A549 (cell line): ENCODE results near the gene CPTP. TPM values are rescaled to one million over a fixed set of nuclear protein-coding genes. Genes with fewer than 3 reads are reported as not detected.

ENCODE experiments used
- ATAC-seq, 2 experiments: fragments of 200-7000 bp in 1 of 2; fragments of >200 bp in 1 of 2; cut with Nextera tagmentation in 1 of 2; cut with Tn5 transposase in 1 of 2; 3 replicates each; pipeline versions ENCODE4 v1.8.0 to v1.9.1; 2018 to 2020; ENCODE audit warnings: mild to moderate bottlenecking in 1 of 2, moderate library complexity in 1 of 2
- CTCF ChIA-PET: fragments of 300-600 bp; sonication (Branson Sonifier 250); formaldehyde crosslinking; extraction: SDS; loops from one replicate; lab custom pipeline; 2021; ENCODE audit warnings: antibody characterized with exemption, inconsistent platforms; lab: Yijun Ruan, JAX
- POLR2A ChIA-PET: fragments of 350-600 bp; formaldehyde crosslinking; extraction: SDS; loops from one replicate; lab custom pipeline; 2021; ENCODE audit warnings: antibody characterized with exemption, inconsistent platforms; lab: Yijun Ruan, JAX
- DNase-seq, 2 experiments: peaks; one replicate each; pipeline versions ENCODE4 v3.0.0 to v3.0.0-alpha.2; 2011 to 2016; ENCODE audit warnings: low read depth in 1 of 2, low spot score in 1 of 2
- FAIRE-seq: peaks from 2 replicates; lab custom pipeline; 2011; peaks lifted over from hg19 to GRCh38; lab: Jason Lieb, UNC
- H3K27ac ChIP-seq, 2 experiments: fragments of >200 bp; sonication (Bioruptor Twin); formaldehyde crosslinking; 3 replicates each; pipeline ENCODE4 v1.5.1; 2016 to 2017
- H3K4me1 ChIP-seq: fragments of >200 bp; sonication (Bioruptor Twin); formaldehyde crosslinking; 3 replicates; pipeline ENCODE4 v1.6.1; 2016
- H3K4me2 ChIP-seq: fragments of >200 bp; sonication (Bioruptor Twin); formaldehyde crosslinking; 3 replicates; pipeline ENCODE4 v1.6.1; 2016
- H3K4me3 ChIP-seq: fragments of >200 bp; sonication (Bioruptor Twin); formaldehyde crosslinking; 3 replicates; pipeline ENCODE4 v1.5.1; 2016
- H3K9me3 ChIP-seq: fragments of >200 bp; sonication (Bioruptor Twin); formaldehyde crosslinking; 3 replicates; pipeline ENCODE4 v1.6.1; 2016
- BHLHE40 ChIP-seq: IDR thresholded peaks from 2 replicates; pipeline ENCODE4 v1.6.1; 2012; ENCODE audit warnings: low read depth, low read length, inconsistent platforms
- CEBPB ChIP-seq, 2 experiments: fragments of >200 bp in 1 of 2; sonication (Bioruptor Twin) in 1 of 2; formaldehyde crosslinking in 1 of 2; IDR thresholded peaks; 2 replicates each; pipeline ENCODE4 v1.6.1; 2012 to 2016
- CHD2 ChIP-seq: fragments of 150-350 bp; IDR thresholded peaks from 2 replicates; pipeline ENCODE4 v1.6.1; 2014; ENCODE audit warnings: low read length; ENCODE audit not compliant: partially characterized antibody
- EHMT2 ChIP-seq: fragments of 200-600 bp; sonication (generic); IDR thresholded peaks from 2 replicates; pipeline ENCODE4 v1.6.1; 2016; ENCODE audit warnings: antibody characterized with exemption, low read depth, mild to moderate bottlenecking, moderate library complexity
- ESRRA ChIP-seq: fragments of 150-350 bp; IDR thresholded peaks from 2 replicates; pipeline ENCODE4 v1.6.1; 2014; ENCODE audit warnings: mild to moderate bottlenecking, low read length, borderline replicate concordance
- FOSB ChIP-seq: fragments of 250-450 bp; sonication (Bioruptor Pico); IDR thresholded peaks from 2 replicates; pipeline ENCODE4 v1.5.0; 2020; ENCODE audit warnings: mild to moderate bottlenecking, moderate library complexity
- FOSL2 ChIP-seq, 2 experiments: fragments of 450-650 bp in 1 of 2; fragments of >200 bp in 1 of 2; sonication (Bioruptor Twin) in 1 of 2; formaldehyde crosslinking; IDR thresholded peaks; 2 replicates each; pipeline versions ENCODE4 v1.5.0 to v1.6.1; 2016 to 2020; ENCODE audit warnings: mild to moderate bottlenecking in 1 of 2, moderate library complexity in 1 of 2
- HDAC2 ChIP-seq: fragments of 200-600 bp; sonication (generic); IDR thresholded peaks from 2 replicates; pipeline ENCODE4 v1.6.1; 2016
- HOXA7 ChIP-seq: fragments of 250-450 bp; sonication (Bioruptor Pico); IDR thresholded peaks from 2 replicates; pipeline ENCODE4 v1.5.0; 2020; ENCODE audit warnings: mild to moderate bottlenecking, moderate library complexity
- JUN ChIP-seq, 2 experiments: fragments of >200 bp; sonication (Bioruptor Twin); formaldehyde crosslinking; IDR thresholded peaks; 2 replicates in 1 of 2; 3 replicates in 1 of 2; pipeline ENCODE4 v1.6.1; 2016 to 2017
- KDM1A ChIP-seq: fragments of 200-600 bp; sonication (generic); IDR thresholded peaks from 2 replicates; pipeline ENCODE4 v1.6.1; 2016; ENCODE audit warnings: low read depth, mild to moderate bottlenecking
- MAX ChIP-seq: IDR thresholded peaks from 2 replicates; pipeline ENCODE4 v1.6.1; 2012
- NFE2L2 ChIP-seq: fragments of 150-350 bp; conservative IDR thresholded peaks from 2 replicates; pipeline ENCODE4 v1.6.1; 2014; ENCODE audit warnings: low read length
- NR3C1 ChIP-seq: fragments of >200 bp; sonication (Bioruptor Twin); formaldehyde crosslinking; IDR thresholded peaks from 3 replicates; pipeline ENCODE4 v1.6.1; 2017
- RNF2 ChIP-seq: fragments of 200-600 bp; sonication (generic); IDR thresholded peaks from 2 replicates; pipeline ENCODE4 v1.6.1; 2016; ENCODE audit warnings: low read depth, mild to moderate bottlenecking, antibody characterized with exemption, moderate library complexity, borderline replicate concordance
- TFCP2L1 ChIP-seq: fragments of 250-450 bp; sonication (Bioruptor Pico); IDR thresholded peaks from 2 replicates; pipeline ENCODE4 v1.5.0; 2021; ENCODE audit warnings: mild to moderate bottlenecking
- TP53 ChIP-seq: fragments of 250-450 bp; sonication (Bioruptor Pico); IDR thresholded peaks from 2 replicates; pipeline ENCODE4 v1.5.0; 2021; ENCODE audit warnings: mild to moderate bottlenecking, moderate library complexity
- ZFP36 ChIP-seq: fragments of 450-650 bp; IDR thresholded peaks from 2 replicates; pipeline ENCODE4 v1.6.1; 2014; ENCODE audit warnings: borderline replicate concordance; ENCODE audit not compliant: partially characterized antibody
- ZNF302 ChIP-seq: fragments of 250-450 bp; sonication (Bioruptor Pico); IDR thresholded peaks from 2 replicates; pipeline ENCODE4 v1.9.0; 2021; ENCODE audit warnings: inconsistent platforms, mild to moderate bottlenecking, moderate library complexity
- WGBS: methylation state at CpG from one replicate; pipeline ENCODE4 v1.1.6; 2017; ENCODE audit errors: missing lambda C conversion rate; 5-methylcytosine and 5-hydroxymethylcytosine counted together
- polyA plus RNA-seq, 4 experiments: library from polyadenylated mRNA; depleted of rRNA in 3 of 4; stranded (reverse); fragments of >200 nt; fragmentation: RNase III in 1 of 4; extraction: RNeasy Plus Mini Kit Qiagen cat#74134 plus additional on column Dnase treatment in 1 of 4; gene quantifications; 2 replicates in 3 of 4; 3 replicates in 1 of 4; pipeline ENCODE4 v1.2.3, GENCODE V29; 2011 to 2017
- TF ChIP-seq, protein P1 (sequence below): IDR thresholded peaks from 2 replicates; pipeline ENCODE4 v1.6.1; 2012; ENCODE audit warnings: low read depth, borderline replicate concordance
- TF ChIP-seq, protein P2 (sequence below): IDR thresholded peaks from 2 replicates; pipeline ENCODE4 v1.6.1; 2012
- TF ChIP-seq, protein P3 (sequence below): fragments of 450-650 bp; IDR thresholded peaks from 2 replicates; pipeline ENCODE4 v1.6.1; 2014; ENCODE audit warnings: antibody characterized with exemption

Gene CPTP
- polyA plus RNA-seq, 2 of the 4 experiments (the other 2 are of a cell fraction): 4.3 to 11.9 TPM

DNA sequence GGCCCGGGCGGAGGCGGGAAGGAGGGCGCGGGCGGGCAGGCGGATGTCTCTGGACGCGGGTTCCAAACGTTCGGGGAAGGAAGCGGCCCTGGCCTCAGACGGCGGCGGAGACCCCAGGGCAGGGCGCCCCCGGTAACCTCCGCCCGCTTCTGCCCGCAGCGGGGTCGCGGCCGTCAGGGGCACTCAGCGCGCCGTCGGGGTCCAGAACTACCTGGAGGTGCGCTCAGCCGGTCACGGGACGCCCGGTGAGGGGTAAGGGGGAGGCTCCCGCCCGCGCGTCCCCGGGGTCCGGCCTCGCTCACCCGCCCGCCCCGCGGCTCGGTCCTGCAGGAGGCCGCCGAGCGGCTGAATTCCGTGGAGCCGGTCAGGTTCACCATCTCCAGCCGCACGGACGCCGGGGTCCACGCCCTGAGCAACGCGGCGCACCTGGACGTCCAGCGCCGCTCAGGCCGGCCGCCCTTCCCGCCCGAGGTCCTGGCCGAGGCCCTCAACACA is 15.8 kb upstream of the CPTP start:
- ATAC-seq (peak in 1 of 2 experiments; percentile 2; a peak in 3 of 6 replicates), DNase-seq (no peak), FAIRE-seq (no peak)
- Histone ChIP-seq H3K4me2 (peak overlapping the region; percentile 96), H3K4me1 (peaks cover 41% of the 10 kb centered on the region), H3K27ac (peak overlapping the region; percentile 93 to 96), H3K9me3 (no peaks in the 10 kb centered on the region), H3K4me3 (peak overlapping the region; percentile 91)
- ChIA-PET POLR2A (no interaction called here), CTCF (no interaction called here)
- WGBS: 0% methylated on average over 1 of the region's 66 CpGs
- TF ChIP-seq, protein P1, sequence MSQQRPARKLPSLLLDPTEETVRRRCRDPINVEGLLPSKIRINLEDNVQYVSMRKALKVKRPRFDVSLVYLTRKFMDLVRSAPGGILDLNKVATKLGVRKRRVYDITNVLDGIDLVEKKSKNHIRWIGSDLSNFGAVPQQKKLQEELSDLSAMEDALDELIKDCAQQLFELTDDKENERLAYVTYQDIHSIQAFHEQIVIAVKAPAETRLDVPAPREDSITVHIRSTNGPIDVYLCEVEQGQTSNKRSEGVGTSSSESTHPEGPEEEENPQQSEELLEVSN: 0 out of 2 replicates have a peak, but pooled peaks have one; percentile 5
- no peak for TF ChIP-seq EHMT2

DNA sequence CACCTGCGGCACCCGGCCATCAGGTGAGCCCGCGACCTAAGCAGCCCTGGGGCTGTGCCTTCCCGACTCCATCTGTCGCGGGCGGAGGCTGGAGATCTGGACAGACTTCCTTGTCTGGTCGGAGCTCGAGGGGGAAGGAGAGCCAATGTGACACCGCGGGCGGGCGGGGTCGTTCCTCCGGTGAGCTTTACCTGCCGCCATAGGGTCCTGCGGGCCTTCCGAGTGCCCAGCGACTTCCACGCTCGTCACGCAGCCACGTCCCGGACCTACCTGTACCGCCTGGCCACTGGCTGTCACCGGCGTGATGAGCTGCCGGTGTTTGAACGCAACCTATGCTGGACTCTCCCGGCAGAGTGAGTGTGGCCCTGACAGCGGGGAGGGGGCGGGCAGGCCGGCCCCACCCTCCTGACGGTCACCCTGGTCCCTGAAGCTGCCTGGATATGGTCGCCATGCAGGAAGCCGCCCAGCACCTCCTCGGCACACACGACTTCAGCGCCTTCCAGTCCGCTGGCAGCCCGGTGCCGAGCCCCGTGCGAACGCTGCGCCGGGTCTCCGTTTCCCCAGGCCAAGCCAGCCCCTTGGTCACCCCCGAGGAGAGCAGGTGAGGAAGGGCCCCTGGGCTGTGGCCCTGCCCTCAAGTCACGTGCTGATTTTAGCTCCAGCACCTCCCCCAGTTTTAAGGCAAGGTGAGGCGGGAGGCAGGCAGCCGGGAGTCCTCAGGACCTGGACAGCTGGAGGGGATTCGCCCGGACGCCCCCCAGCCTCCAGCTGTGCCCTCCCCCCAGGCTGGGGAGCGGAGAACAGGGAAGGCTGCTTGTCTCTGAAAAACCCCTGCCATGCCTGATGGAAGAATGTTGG is 15.1 kb upstream of the CPTP start:
- POLR2A ChIA-PET: no interaction called here
- peak overlapping the region; percentile 96 for H3K4me2 ChIP-seq
- FAIRE-seq: no peak
- CTCF ChIA-PET: interaction anchor here (0.7 to 0.8 kb wide), 2 partner anchors 22 to 35 kb away, joined by 3 read pairs; no protein-coding TSS in a partner anchor
- peak overlapping the region; percentile 93 to 96 for H3K27ac ChIP-seq
- DNase-seq: no peak
- TF ChIP-seq, protein P2, sequence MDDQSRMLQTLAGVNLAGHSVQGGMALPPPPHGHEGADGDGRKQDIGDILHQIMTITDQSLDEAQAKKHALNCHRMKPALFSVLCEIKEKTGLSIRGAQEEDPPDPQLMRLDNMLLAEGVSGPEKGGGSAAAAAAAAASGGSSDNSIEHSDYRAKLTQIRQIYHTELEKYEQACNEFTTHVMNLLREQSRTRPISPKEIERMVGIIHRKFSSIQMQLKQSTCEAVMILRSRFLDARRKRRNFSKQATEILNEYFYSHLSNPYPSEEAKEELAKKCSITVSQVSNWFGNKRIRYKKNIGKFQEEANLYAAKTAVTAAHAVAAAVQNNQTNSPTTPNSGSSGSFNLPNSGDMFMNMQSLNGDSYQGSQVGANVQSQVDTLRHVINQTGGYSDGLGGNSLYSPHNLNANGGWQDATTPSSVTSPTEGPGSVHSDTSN: peak; percentile 42; the same call in 1 of the 2 replicates
- TF ChIP-seq MAX: 0 out of 2 replicates have a peak, but pooled peaks have one; percentile 22
- TF ChIP-seq HOXA7 (CRISPR knock-in tag): no peak
- ATAC-seq: peak in 1 of 2 experiments; percentile 0; a peak in 1 of 6 replicates
- H3K4me1 ChIP-seq: peaks cover 35% of the 10 kb centered on the region
- H3K4me3 ChIP-seq: peak overlapping the region; percentile 91
- no peaks in the 10 kb centered on the region for H3K9me3 ChIP-seq
- 65% methylated on average over 25 of the region's 57 CpGs for WGBS

GRCh38 chr1:1310109-1310385 is 14.6 kb upstream of the CPTP start:
- Histone ChIP-seq H3K4me3 (no peak overlapping the region), H3K4me1 (peaks cover 29% of the 10 kb centered on the region), H3K27ac (no peak overlapping the region), H3K9me3 (no peaks in the 10 kb centered on the region), H3K4me2 (peak overlapping the region; percentile 96; the same call in 1 of the 3 replicates)
- TF ChIP-seq RNF2: no peak
- TF ChIP-seq ESRRA: no peak
- POLR2A ChIA-PET: no interaction called here
- 75% methylated on average over 1 of the region's 3 CpGs for WGBS
- ATAC-seq (no peak), DNase-seq (no peak), FAIRE-seq (no peak)
- CTCF ChIA-PET: interaction anchor here (0.8 kb wide), 1 partner anchor 35 kb away, joined by 3 read pairs; no protein-coding TSS in a partner anchor

DNA sequence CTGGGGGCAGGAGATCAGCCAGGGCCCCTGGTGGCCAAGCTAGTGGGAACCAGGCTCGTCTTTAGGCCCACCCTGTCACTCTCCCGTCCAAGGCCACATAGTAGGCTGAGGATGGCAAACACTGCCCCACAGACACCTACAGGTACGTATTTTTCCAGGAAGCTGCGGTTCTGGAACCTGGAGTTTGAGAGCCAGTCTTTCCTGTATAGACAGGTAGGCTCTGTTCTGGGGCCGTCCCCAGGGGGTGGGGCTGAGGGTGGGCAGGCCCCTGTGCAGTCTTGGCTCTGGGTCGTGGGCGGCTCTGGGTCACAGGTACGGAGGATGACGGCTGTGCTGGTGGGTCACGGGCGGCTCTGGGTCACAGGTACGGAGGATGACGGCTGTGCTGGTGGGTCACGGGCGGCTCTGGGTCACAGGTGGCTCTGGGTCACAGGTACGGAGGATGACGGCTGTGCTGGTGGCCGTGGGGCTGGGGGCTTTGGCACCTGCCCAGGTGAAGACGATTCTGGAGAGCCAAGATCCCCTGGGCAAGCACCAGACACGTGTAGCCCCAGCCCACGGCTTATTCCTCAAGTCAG is 14.0 kb upstream of the CPTP start:
- no peaks in the 10 kb centered on the region for H3K9me3 ChIP-seq
- 85% methylated on average over 7 of the region's 21 CpGs for whole genome bisulfite sequencing
- ATAC-seq (no peak), DNase-seq (no peak), FAIRE-seq (no peak)
- H3K27ac ChIP-seq: no peak overlapping the region
- CTCF ChIA-PET: interaction anchor here (1.6 kb wide), 1 partner anchor 8 kb away, joined by 4 read pairs; no protein-coding TSS in a partner anchor
- POLR2A ChIA-PET: no interaction called here
- no peak overlapping the region for H3K4me3 ChIP-seq
- TF ChIP-seq TFCP2L1 (CRISPR knock-in tag) (no peak), ZNF302 (CRISPR knock-in tag) (no peak), NR3C1 (no peak), BHLHE40 (no peak), CHD2 (no peak), TP53 (no peak), CEBPB (IDR thresholded peaks at IDR 0.05) (no peak), NFE2L2 (no peak), JUN (IDR thresholded peaks at IDR 0.05) (no peak), FOSB (CRISPR knock-in tag) (no peak), HDAC2 (no peak), FOSL2 (IDR thresholded peaks at IDR 0.05) (no peak), FOSL2 (CRISPR knock-in tag; IDR thresholded peaks at IDR 0.05) (no peak), ZFP36 (no peak), KDM1A (no peak)
- TF ChIP-seq, protein P3, sequence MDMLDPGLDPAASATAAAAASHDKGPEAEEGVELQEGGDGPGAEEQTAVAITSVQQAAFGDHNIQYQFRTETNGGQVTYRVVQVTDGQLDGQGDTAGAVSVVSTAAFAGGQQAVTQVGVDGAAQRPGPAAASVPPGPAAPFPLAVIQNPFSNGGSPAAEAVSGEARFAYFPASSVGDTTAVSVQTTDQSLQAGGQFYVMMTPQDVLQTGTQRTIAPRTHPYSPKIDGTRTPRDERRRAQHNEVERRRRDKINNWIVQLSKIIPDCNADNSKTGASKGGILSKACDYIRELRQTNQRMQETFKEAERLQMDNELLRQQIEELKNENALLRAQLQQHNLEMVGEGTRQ: no peak
- peaks cover 24% of the 10 kb centered on the region for H3K4me1 ChIP-seq
- H3K4me2 ChIP-seq: no peak overlapping the region
